HG03135 (cell line): ENCODE measurements around the gene FAM89B.
"Not testable (repeated sequence)": the region's sequence is repeated elsewhere in the genome, so short reads cannot be mapped to it uniquely, and the experiment has no call there.

Experiments used
- ATAC-seq: cut with Tn5 transposase; IDR thresholded peaks from one replicate; pipeline ENCODE4 v1.9.1; 2021; ENCODE audit warnings: mild to moderate bottlenecking, moderate library complexity; ENCODE audit not compliant: unreplicated experiment

FAM89B gene

GRCh38 chr11:65572356-65573051 lies at the start of gene FAM89B:
TSS of gene FAM89B (plus strand) at chr11:65572538. CDS start at chr11:65572670, 132 bp downstream.
- ATAC-seq, result no peak

- ATAC-seq, result not testable (repeated sequence)
Observed at GRCh38 chr11:65522718-65523630, 49.4 kb upstream of the FAM89B start.

GRCh38 chr11:65523631-65523968 lies 48.7 kb upstream of the FAM89B start:
- not testable (repeated sequence) for ATAC-seq

GRCh38 chr11:65524014-65524740 lies 48.2 kb upstream of the FAM89B start:
- no peak for ATAC-seq

- peak; percentile 63 for ATAC-seq
Observed at GRCh38 chr11:65524741-65525545, 47.4 kb upstream of the FAM89B start, which contains the start of gene SCYL1. TSS of gene SCYL1 (plus strand) at chr11:65525083. CDS start at chr11:65525154, 71 bp downstream.

GRCh38 chr11:65525546-65526480 lies 46.5 kb upstream of the FAM89B start:
- no peak for ATAC-seq

GRCh38 chr11:65526744-65527143 lies 45.6 kb upstream of the FAM89B start:
- no peak for ATAC-seq

- ATAC-seq, result no peak
Observed at GRCh38 chr11:65528819-65529350, 43.5 kb upstream of the FAM89B start.

- no peak for ATAC-seq
Observed at GRCh38 chr11:65529475-65530156, 42.7 kb upstream of the FAM89B start.

GRCh38 chr11:65530157-65530496 lies 42.2 kb upstream of the FAM89B start:
- no peak for ATAC-seq

GRCh38 chr11:65532388-65533064 lies 39.8 kb upstream of the FAM89B start:
- no peak for ATAC-seq

GRCh38 chr11:65535102-65535501 lies 37.2 kb upstream of the FAM89B start:
- no peak for ATAC-seq

- no peak for ATAC-seq
Observed at GRCh38 chr11:65536412-65537295, 35.7 kb upstream of the FAM89B start.

- no peak for ATAC-seq
Observed at GRCh38 chr11:65537296-65537597, 35.1 kb upstream of the FAM89B start.

GRCh38 chr11:65537620-65538231 lies 34.6 kb upstream of the FAM89B start:
- ATAC-seq, result no peak

GRCh38 chr11:65538232-65538914 lies 34.0 kb upstream of the FAM89B start:
- ATAC-seq, result no peak
